ENCODE measurements around the gene NAP1L4.

DNA sequence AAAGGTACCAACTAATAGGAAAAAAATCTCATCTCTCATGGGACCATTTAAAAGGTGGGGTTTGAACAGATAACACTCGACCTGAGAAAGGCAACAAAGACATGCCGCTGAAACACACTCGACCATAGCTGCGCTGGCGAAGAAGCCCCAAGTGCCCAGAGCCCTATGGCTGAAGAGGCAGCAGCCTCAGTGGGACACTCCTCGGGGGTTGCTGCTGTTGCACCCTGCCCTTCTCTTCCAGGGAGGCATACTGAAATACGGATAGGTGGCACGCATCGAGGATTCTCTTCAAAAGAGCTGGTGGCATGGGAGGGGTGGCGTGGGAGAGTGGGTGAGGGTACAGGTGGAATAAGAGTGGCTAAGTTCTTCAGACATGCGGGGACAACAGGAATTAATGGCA is 44.4 kb downstream of the NAP1L4 start:
- TF ChIP-seq POLR2A (IDR thresholded peaks at IDR 0.05; ENCODE audit: low read depth, low read length) (no peak), POLR2AphosphoS5 (IDR thresholded peaks at IDR 0.05; ENCODE audit: low read depth, low read length) (no peak), TAF1 (IDR thresholded peaks at IDR 0.05; ENCODE audit: low read depth, low read length) (no peak), SPI1 (IDR thresholded peaks at IDR 0.05; ENCODE audit: low read depth, low read length) (no peak)
